ENCODE results near the gene IRF2BPL. TPM values are rescaled to one million over a fixed set of nuclear protein-coding genes. Genes with fewer than 3 reads are reported as not detected.

Gene IRF2BPL
- total RNA-seq, 1 experiment from 2014 or later, result 74.6 TPM

DNA sequence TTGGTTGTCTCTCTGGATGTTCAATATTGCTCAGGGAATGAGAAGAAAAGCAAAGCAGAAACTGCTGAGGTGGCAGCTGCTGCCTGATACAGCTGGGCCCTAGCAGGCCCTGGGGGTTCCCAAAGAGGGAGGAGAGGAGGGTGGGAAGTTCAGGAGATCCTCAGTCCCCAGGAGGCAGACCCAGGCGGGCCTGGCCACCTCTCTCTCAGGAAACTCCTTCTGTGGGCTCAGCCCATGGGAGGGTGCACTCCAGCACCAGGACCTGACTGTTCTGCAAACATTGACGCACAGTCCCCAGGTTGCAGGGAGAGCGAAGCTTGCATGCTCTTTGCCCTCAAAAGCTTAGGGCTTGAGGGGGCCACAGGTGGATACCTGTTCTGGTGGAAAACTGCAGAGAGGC is 29.6 kb downstream of the IRF2BPL start:
- Histone ChIP-seq H3K9me3 (ENCODE audit: control insufficient read depth in 1 of 2, insufficient read depth in 1 of 2, low read depth in 1 of 2, low read length in 2 of 2) (no peaks in the 10 kb centered on the region), H2AFZ (ENCODE audit: low read depth, low read length, poor library complexity, severe bottlenecking) (no peak overlapping the region), H3K79me2 (ENCODE audit: insufficient read depth, low read length) (no peaks in the 10 kb centered on the region), H3K36me3 (ENCODE audit: control insufficient read depth in 1 of 2, insufficient read depth in 2 of 2, low read length in 2 of 2) (no peaks in the 10 kb centered on the region), H3K9ac (ENCODE audit: low read length) (no peak overlapping the region), H3K9me2 (ENCODE audit: insufficient read depth) (no peaks in the 10 kb centered on the region), H4K20me1 (ENCODE audit: insufficient read depth) (no peaks in the 10 kb centered on the region), H3K27ac (ENCODE audit: low read depth, low read length) (no peak overlapping the region), H3K4me3 (replicated peaks in 1 of 2; ENCODE audit: low read depth in 1 of 2, low read length in 2 of 2) (no peak overlapping the region), H3K27me3 (ENCODE audit: insufficient read depth, low read length) (no peaks in the 10 kb centered on the region), H3K4me1 (ENCODE audit: control insufficient read depth in 1 of 2, insufficient read depth in 2 of 2, low read length in 2 of 2) (peaks cover 7 to 24% of the 10 kb centered on the region in 2 experiments; a peak in 3 of 4 replicates), H3K4me2 (ENCODE audit: low read length) (no peak overlapping the region)
- BruUV-seq (replicated peaks), result no TSS peak
- RAD21 ChIA-PET (ENCODE audit: low non-redundant PET in 1 of 2, low total read pairs in 2 of 2, uncharacterized antibody in 2 of 2, unreplicated experiment in 2 of 2), result no interaction called here
- POLR2A ChIA-PET, result no interaction called here
- CTCF ChIA-PET, result no interaction called here
- intact Hi-C loops (cut with micrococcal nuclease), result no loop called here
- ATAC-seq (no peak), DNase-seq (ENCODE audit: low read depth, low spot score) (no peak)
- no peak for TF ChIP-seq ZNF274 (IDR thresholded peaks at IDR 0.05; ENCODE audit: low read depth, low read length)
- TF ChIP-seq EZH2 (IDR thresholded peaks at IDR 0.05), result no peak
- TF ChIP-seq CEBPB (IDR thresholded peaks at IDR 0.05; ENCODE audit: low read depth), result no peak
- no peak for TF ChIP-seq SIN3A (IDR thresholded peaks at IDR 0.05; ENCODE audit: low read depth)
- no peak for TF ChIP-seq ZBTB33 (IDR thresholded peaks at IDR 0.05; ENCODE audit: extremely low read depth, insufficient replicate concordance, low read length)
- TF ChIP-seq RAD21 (IDR thresholded peaks at IDR 0.05; ENCODE audit: low read depth), result no peak
- TF ChIP-seq ZFX (IDR thresholded peaks at IDR 0.05), result no peak
- TF ChIP-seq CBX3 (IDR thresholded peaks at IDR 0.05; ENCODE audit: low read depth), result no peak
- no peak for TF ChIP-seq JUND (IDR thresholded peaks at IDR 0.05)
- TF ChIP-seq FOSL1 (IDR thresholded peaks at IDR 0.05; ENCODE audit: low read depth), result no peak
- no peak for TF ChIP-seq POLR2AphosphoS5 (IDR thresholded peaks at IDR 0.05; ENCODE audit: low read depth, low read length)
- TF ChIP-seq, protein P1, sequence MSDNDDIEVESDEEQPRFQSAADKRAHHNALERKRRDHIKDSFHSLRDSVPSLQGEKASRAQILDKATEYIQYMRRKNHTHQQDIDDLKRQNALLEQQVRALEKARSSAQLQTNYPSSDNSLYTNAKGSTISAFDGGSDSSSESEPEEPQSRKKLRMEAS (IDR thresholded peaks at IDR 0.05), result no peak
- no peak for TF ChIP-seq EGR1 (IDR thresholded peaks at IDR 0.05; ENCODE audit: low read depth)
- TF ChIP-seq, protein P2, sequence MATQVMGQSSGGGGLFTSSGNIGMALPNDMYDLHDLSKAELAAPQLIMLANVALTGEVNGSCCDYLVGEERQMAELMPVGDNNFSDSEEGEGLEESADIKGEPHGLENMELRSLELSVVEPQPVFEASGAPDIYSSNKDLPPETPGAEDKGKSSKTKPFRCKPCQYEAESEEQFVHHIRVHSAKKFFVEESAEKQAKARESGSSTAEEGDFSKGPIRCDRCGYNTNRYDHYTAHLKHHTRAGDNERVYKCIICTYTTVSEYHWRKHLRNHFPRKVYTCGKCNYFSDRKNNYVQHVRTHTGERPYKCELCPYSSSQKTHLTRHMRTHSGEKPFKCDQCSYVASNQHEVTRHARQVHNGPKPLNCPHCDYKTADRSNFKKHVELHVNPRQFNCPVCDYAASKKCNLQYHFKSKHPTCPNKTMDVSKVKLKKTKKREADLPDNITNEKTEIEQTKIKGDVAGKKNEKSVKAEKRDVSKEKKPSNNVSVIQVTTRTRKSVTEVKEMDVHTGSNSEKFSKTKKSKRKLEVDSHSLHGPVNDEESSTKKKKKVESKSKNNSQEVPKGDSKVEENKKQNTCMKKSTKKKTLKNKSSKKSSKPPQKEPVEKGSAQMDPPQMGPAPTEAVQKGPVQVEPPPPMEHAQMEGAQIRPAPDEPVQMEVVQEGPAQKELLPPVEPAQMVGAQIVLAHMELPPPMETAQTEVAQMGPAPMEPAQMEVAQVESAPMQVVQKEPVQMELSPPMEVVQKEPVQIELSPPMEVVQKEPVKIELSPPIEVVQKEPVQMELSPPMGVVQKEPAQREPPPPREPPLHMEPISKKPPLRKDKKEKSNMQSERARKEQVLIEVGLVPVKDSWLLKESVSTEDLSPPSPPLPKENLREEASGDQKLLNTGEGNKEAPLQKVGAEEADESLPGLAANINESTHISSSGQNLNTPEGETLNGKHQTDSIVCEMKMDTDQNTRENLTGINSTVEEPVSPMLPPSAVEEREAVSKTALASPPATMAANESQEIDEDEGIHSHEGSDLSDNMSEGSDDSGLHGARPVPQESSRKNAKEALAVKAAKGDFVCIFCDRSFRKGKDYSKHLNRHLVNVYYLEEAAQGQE (IDR thresholded peaks at IDR 0.05; ENCODE audit: low read depth), result no peak
- TF ChIP-seq ELF1 (IDR thresholded peaks at IDR 0.05; ENCODE audit: borderline replicate concordance, low read depth), result no peak
- no peak for TF ChIP-seq TCF7L2 (IDR thresholded peaks at IDR 0.05; ENCODE audit: borderline replicate concordance, extremely low read depth, insufficient read depth, insufficient read length)
- no peak for TF ChIP-seq POLR2A (IDR thresholded peaks at IDR 0.05; ENCODE audit: borderline replicate concordance, extremely low read depth, insufficient read depth, insufficient read length)
- no peak for TF ChIP-seq CTCF (IDR thresholded peaks at IDR 0.05 in 2 of 3, conservative IDR thresholded peaks at IDR 0.05 in 1 of 3; ENCODE audit: borderline replicate concordance in 1 of 3, insufficient read depth in 1 of 3, low read depth in 2 of 3, low read length in 2 of 3)
- no peak for TF ChIP-seq YY1 (IDR thresholded peaks at IDR 0.05; ENCODE audit: extremely low read depth, insufficient replicate concordance, low read depth, low read length)
